ENCODE measurements around the gene PKD1.

GRCh38 chr16:2040787-2041522 lies 94.7 kb downstream of the PKD1 start:
- no peak for TF ChIP-seq ZNF510 (CRISPR knock-in tag; IDR thresholded peaks at IDR 0.05; ENCODE audit: low read depth)
- no peak for TF ChIP-seq ZNF512 (CRISPR knock-in tag; IDR thresholded peaks at IDR 0.05)
- no peak for TF ChIP-seq CTCF (CRISPR knock-in tag; IDR thresholded peaks at IDR 0.05)
